Smooth muscle cell (in vitro differentiated cells): Measurements from ENCODE around the gene PSENEN. TPM values are rescaled to one million over a fixed set of nuclear protein-coding genes. Genes with fewer than 3 reads are reported as not detected.
"Not testable (repeated sequence)": the region's sequence is repeated elsewhere in the genome, so short reads cannot be mapped to it uniquely, and the experiment has no call there.

ENCODE experiments used
- DNase-seq: peaks from one replicate; lab custom pipeline; 2025; ENCODE audit not compliant: unreplicated experiment; lab: John Stamatoyannopoulos, UW
- H2AFZ ChIP-seq: fragments of 200-600 bp; sonication (generic); 2 replicates; pipeline ENCODE4 v1.6.0; 2016; ENCODE audit warnings: antibody characterized with exemption, low read depth, mild to moderate bottlenecking
- H3F3A ChIP-seq: fragments of 200-600 bp; sonication (generic); 2 replicates; pipeline ENCODE4 v1.6.0; 2017; ENCODE audit warnings: antibody characterized with exemption, low read depth
- H3K27ac ChIP-seq: fragments of 200-600 bp; sonication (generic); 2 replicates; pipeline ENCODE4 v1.5.1; 2016; ENCODE audit warnings: low read depth, mild to moderate bottlenecking
- H3K27me3 ChIP-seq: fragments of 200-600 bp; sonication (generic); 2 replicates; pipeline ENCODE4 v1.6.1; 2016; ENCODE audit warnings: low read depth, mild to moderate bottlenecking
- H3K36me3 ChIP-seq: fragments of 200-600 bp; sonication (generic); 2 replicates; pipeline ENCODE4 v1.5.1; 2016; ENCODE audit warnings: low read depth
- H3K4me1 ChIP-seq: fragments of 200-600 bp; sonication (generic); 2 replicates; pipeline ENCODE4 v1.5.1; 2016; ENCODE audit warnings: low read depth
- H3K4me2 ChIP-seq: fragments of 200-600 bp; sonication (generic); 2 replicates; pipeline ENCODE4 v1.6.0; 2016; ENCODE audit warnings: mild to moderate bottlenecking
- H3K4me3 ChIP-seq: fragments of 200-600 bp; sonication (generic); 2 replicates; pipeline ENCODE4 v1.5.1; 2016; ENCODE audit warnings: mild to moderate bottlenecking
- H3K79me2 ChIP-seq: fragments of 200-600 bp; sonication (generic); 2 replicates; pipeline ENCODE4 v1.6.0; 2016; ENCODE audit warnings: low read depth, mild to moderate bottlenecking
- H3K9ac ChIP-seq: fragments of 200-600 bp; sonication (generic); 2 replicates; pipeline ENCODE4 v1.6.0; 2016; ENCODE audit warnings: low read depth
- H3K9me3 ChIP-seq: fragments of 200-600 bp; sonication (generic); replicated peaks from 2 replicates; pipeline ENCODE4 v1.5.1; 2016; ENCODE audit warnings: low read depth
- H4K20me1 ChIP-seq: fragments of 200-600 bp; sonication (generic); 2 replicates; pipeline ENCODE4 v1.6.0; 2016; ENCODE audit warnings: low read depth
- WGBS: methylation state at CpG from one replicate; pipeline ENCODE4 v1.1.7; 2016; ENCODE audit warnings: low lambda C conversion rate; 5-methylcytosine and 5-hydroxymethylcytosine counted together
- polyA plus RNA-seq: library from polyadenylated mRNA; unstranded; fragments of >200 nt; fragmentation: Nextera tagmentation; extraction: Ambion mirVana; gene quantifications from 2 replicates; pipeline ENCODE4 v1.2.1, GENCODE V29; 2016
- total RNA-seq: library from RNA; depleted of rRNA; stranded (reverse); fragments of >200 nt; gene quantifications from 2 replicates; pipeline ENCODE4 v1.2.3, GENCODE V29; 2014
- TF ChIP-seq, protein P1 (sequence below): fragments of 200-600 bp; sonication (generic); IDR thresholded peaks from 2 replicates; pipeline ENCODE4 v1.5.1; 2017; ENCODE audit warnings: borderline replicate concordance, mild to moderate bottlenecking, antibody characterized with exemption; ENCODE audit not compliant: insufficient read depth, poor library complexity, severe bottlenecking

Gene PSENEN
- total and polyA plus RNA-seq, 2 experiments from 2014 or later = 65.4 to 137 TPM

DNA sequence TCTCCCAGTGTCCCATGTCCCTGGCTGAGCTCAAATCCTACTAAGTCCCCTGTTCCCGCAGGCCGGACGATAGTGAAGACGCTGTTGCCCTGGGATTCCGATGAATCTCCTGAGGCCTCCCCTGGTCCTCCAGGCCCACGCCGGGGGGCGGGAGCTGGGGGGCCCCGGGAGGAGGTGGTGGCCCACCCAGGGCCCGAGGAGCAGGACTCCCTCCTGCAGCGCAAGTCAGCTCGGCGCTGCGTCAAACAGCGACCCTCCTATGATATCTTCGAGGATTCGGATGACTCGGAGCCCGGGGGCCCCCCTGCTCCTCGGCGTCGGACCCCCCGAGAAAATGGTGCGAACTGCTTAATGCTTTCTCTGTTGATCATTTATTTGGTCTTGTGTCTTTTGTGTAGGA, 21.8 kb upstream of the PSENEN start:
- no peak overlapping the region for H3K9ac ChIP-seq
- no peak overlapping the region for H3K27ac ChIP-seq
- peaks cover 6% of the 10 kb centered on the region for H3K36me3 ChIP-seq
- H3K4me2 ChIP-seq = no peak overlapping the region
- WGBS = 98% methylated on average over 24 of the region's 24 CpGs
- H3K4me1 ChIP-seq = peaks cover 5% of the 10 kb centered on the region
- H3K4me3 ChIP-seq = no peak overlapping the region
- DNase-seq = no peak
- TF ChIP-seq, protein P1, sequence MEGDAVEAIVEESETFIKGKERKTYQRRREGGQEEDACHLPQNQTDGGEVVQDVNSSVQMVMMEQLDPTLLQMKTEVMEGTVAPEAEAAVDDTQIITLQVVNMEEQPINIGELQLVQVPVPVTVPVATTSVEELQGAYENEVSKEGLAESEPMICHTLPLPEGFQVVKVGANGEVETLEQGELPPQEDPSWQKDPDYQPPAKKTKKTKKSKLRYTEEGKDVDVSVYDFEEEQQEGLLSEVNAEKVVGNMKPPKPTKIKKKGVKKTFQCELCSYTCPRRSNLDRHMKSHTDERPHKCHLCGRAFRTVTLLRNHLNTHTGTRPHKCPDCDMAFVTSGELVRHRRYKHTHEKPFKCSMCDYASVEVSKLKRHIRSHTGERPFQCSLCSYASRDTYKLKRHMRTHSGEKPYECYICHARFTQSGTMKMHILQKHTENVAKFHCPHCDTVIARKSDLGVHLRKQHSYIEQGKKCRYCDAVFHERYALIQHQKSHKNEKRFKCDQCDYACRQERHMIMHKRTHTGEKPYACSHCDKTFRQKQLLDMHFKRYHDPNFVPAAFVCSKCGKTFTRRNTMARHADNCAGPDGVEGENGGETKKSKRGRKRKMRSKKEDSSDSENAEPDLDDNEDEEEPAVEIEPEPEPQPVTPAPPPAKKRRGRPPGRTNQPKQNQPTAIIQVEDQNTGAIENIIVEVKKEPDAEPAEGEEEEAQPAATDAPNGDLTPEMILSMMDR = no peak
- H2AFZ ChIP-seq = no peak overlapping the region
- no peaks in the 10 kb centered on the region for H3F3A ChIP-seq
- no peaks in the 10 kb centered on the region for H3K27me3 ChIP-seq
- no peaks in the 10 kb centered on the region for H3K9me3 ChIP-seq
- H4K20me1 ChIP-seq = peaks cover 22% of the 10 kb centered on the region
- peaks cover 34% of the 10 kb centered on the region for H3K79me2 ChIP-seq

DNA sequence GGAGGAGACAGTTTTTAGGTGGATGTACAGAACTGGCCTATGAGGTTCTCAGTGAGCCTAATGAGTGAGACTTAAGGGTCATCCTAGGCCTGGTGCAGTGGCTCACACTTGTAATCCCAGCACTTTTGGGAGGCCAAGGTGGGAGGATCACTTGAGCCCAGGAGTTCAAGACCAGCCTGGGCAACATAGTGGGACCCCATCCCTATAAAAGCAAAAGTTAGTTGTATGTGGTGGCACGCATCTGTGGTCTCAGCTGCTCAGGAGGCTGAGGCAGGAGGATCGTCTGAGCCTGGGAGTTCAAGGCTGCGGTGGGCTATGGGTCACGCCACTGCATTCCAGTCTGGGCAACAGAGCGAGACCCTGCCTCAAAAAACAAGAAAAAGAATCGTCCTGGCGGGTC, 21.3 kb upstream of the PSENEN start:
- not testable (repeated sequence) for H3K9me3 ChIP-seq, H3K4me1 ChIP-seq, H3K4me3 ChIP-seq, DNase-seq, H2AFZ ChIP-seq, H3K36me3 ChIP-seq, H3F3A ChIP-seq, H3K4me2 ChIP-seq, H3K9ac ChIP-seq, H3K27me3 ChIP-seq, H3K27ac ChIP-seq
- Histone ChIP-seq H3K79me2 (peaks cover 29% of the 10 kb centered on the region), H4K20me1 (peaks cover 20% of the 10 kb centered on the region)
- WGBS = 96% methylated on average over 7 of the region's 7 CpGs

DNA sequence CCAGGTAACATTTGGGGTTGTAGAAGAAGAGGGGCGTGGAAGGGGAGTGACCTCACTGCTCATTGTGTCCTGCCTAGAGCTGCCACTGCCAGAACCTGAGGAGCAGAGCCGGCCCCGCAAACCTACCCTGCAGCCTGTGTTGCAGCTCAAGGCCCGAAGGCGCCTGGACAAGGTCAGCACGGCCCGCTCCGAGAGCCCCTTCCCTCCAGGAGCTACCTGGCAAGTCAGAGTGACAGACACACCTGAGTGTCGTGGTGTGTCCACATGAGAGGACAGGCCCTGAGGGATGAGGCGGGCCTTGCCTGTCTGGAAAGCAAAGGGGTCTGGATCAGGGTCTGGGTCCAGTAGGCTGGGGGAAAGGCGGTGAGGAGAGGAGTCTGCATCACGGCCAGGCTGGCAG, 20.9 kb upstream of the PSENEN start:
- TF ChIP-seq, protein P1 = no peak
- WGBS = 98% methylated on average over 11 of the region's 12 CpGs
- no peaks in the 10 kb centered on the region for H3K27me3 ChIP-seq
- no peak overlapping the region for H3K27ac ChIP-seq
- DNase-seq = no peak
- H3K4me2 ChIP-seq = no peak overlapping the region
- no peaks in the 10 kb centered on the region for H3F3A ChIP-seq
- H2AFZ ChIP-seq = no peak overlapping the region
- H3K9me3 ChIP-seq = no peaks in the 10 kb centered on the region
- H3K36me3 ChIP-seq = peaks cover 6% of the 10 kb centered on the region
- no peak overlapping the region for H3K9ac ChIP-seq
- H3K79me2 ChIP-seq = peaks cover 25% of the 10 kb centered on the region
- peaks cover 16% of the 10 kb centered on the region for H4K20me1 ChIP-seq
- H3K4me1 ChIP-seq = no peaks in the 10 kb centered on the region
- H3K4me3 ChIP-seq = no peak overlapping the region

DNA sequence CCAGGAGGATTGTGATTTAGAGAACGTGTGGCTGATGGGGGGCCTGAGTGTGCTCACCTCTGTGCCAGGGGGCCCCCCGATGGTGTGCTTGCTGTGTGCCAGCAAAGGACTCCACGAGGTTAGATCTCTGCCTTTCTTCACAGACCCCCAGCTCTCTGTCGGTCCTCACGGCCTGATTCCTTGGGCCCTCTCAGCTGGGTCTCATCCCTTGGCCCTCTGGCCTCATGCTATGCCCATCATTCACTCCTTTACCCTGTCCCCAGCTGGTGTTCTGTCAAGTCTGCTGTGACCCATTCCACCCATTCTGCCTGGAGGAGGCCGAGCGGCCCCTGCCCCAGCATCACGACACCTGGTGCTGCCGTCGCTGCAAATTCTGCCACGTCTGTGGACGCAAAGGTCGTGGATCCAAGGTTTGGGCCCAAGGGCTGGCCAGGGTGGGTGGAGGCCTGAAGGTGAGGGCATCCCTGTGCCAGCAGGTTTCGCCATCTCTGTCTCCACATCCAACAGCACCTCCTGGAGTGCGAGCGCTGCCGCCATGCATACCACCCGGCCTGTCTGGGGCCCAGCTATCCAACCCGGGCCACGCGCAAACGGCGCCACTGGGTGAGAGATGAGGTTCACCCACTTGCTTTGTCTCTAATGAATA, 20.1 kb upstream of the PSENEN start:
- Histone ChIP-seq H2AFZ (no peak overlapping the region), H3K4me2 (no peak overlapping the region), H3K36me3 (peaks cover 6% of the 10 kb centered on the region), H3K9me3 (no peaks in the 10 kb centered on the region), H3K4me1 (no peaks in the 10 kb centered on the region), H3K27me3 (no peaks in the 10 kb centered on the region), H3K4me3 (no peak overlapping the region), H4K20me1 (peaks cover 8% of the 10 kb centered on the region), H3K9ac (no peak overlapping the region), H3F3A (no peaks in the 10 kb centered on the region), H3K27ac (no peak overlapping the region), H3K79me2 (peaks cover 17% of the 10 kb centered on the region)
- TF ChIP-seq, protein P1 = no peak
- no peak for DNase-seq
- WGBS = 97% methylated on average over 23 of the region's 23 CpGs
